Measurements from ENCODE around the gene KIF11.

- TF ChIP-seq CTCF (IDR thresholded peaks at IDR 0.05) (no peak), POLR2A (IDR thresholded peaks at IDR 0.05) (no peak)
Observed at GRCh38 chr10:92681306-92681834, 88.4 kb downstream of the KIF11 start.
